ENCODE measurements around the gene OR6J1.

- TF ChIP-seq POLR2A (IDR thresholded peaks at IDR 0.05; ENCODE audit: insufficient read depth in 1 of 2, low read depth in 2 of 2, low read length in 2 of 2), result no peak
- TF ChIP-seq ZBTB10 (CRISPR knock-in tag; IDR thresholded peaks at IDR 0.05; ENCODE audit: borderline replicate concordance), result no peak
- TF ChIP-seq CREB1 (IDR thresholded peaks at IDR 0.05), result no peak
- no peak for TF ChIP-seq CREB1 (CRISPR knock-in tag; IDR thresholded peaks at IDR 0.05)
Measured at GRCh38 chr14:22607291-22607690, 36.9 kb downstream of the OR6J1 start.
